ENCODE data around the gene NUDCD2. TPM values are rescaled to one million over a fixed set of nuclear protein-coding genes. Genes with fewer than 3 reads are reported as not detected.

Gene NUDCD2
- total and polyA plus RNA-seq, 9 of the 15 experiments (the other 6 are each of a cell fraction or from before 2014, with no cell fraction given), result 14.6 to 76.9 (median 32.5) TPM

DNA sequence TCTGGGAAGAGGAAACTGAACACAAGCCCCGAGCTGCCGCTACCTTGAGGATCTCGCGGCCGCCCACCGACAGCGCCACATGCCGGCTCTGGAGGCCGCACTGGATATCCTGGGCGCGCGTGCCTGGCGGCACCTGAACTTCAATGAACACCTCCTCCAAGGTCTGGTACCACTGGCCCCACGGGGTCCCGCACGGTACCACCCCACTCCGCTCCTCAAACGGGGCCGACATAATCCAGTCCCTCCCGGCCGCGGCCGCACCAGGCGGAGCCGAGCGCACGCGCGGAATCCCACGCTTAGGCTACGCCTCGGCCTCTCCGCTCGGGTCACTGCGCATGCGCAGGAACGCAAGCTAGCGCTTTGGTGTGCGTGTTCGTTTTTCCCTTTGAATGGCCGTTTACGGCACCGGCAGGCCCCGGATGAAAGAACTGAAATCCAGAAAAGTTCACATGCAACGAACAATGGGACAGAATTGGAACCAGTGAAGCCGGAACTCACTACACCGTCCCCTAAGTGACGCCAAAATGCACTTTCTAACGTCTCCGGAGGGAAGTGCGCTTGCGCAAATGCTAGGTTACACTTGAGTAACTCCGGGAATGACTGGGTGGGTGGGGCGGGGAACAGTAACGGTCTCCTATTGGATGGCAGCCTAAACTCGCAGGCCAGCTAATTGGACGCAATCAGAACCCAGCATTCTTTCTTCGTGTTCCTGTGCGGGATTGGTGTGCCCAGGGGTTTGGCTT is at the start of gene NUDCD2 (continued):
- TF ChIP-seq, protein P1, sequence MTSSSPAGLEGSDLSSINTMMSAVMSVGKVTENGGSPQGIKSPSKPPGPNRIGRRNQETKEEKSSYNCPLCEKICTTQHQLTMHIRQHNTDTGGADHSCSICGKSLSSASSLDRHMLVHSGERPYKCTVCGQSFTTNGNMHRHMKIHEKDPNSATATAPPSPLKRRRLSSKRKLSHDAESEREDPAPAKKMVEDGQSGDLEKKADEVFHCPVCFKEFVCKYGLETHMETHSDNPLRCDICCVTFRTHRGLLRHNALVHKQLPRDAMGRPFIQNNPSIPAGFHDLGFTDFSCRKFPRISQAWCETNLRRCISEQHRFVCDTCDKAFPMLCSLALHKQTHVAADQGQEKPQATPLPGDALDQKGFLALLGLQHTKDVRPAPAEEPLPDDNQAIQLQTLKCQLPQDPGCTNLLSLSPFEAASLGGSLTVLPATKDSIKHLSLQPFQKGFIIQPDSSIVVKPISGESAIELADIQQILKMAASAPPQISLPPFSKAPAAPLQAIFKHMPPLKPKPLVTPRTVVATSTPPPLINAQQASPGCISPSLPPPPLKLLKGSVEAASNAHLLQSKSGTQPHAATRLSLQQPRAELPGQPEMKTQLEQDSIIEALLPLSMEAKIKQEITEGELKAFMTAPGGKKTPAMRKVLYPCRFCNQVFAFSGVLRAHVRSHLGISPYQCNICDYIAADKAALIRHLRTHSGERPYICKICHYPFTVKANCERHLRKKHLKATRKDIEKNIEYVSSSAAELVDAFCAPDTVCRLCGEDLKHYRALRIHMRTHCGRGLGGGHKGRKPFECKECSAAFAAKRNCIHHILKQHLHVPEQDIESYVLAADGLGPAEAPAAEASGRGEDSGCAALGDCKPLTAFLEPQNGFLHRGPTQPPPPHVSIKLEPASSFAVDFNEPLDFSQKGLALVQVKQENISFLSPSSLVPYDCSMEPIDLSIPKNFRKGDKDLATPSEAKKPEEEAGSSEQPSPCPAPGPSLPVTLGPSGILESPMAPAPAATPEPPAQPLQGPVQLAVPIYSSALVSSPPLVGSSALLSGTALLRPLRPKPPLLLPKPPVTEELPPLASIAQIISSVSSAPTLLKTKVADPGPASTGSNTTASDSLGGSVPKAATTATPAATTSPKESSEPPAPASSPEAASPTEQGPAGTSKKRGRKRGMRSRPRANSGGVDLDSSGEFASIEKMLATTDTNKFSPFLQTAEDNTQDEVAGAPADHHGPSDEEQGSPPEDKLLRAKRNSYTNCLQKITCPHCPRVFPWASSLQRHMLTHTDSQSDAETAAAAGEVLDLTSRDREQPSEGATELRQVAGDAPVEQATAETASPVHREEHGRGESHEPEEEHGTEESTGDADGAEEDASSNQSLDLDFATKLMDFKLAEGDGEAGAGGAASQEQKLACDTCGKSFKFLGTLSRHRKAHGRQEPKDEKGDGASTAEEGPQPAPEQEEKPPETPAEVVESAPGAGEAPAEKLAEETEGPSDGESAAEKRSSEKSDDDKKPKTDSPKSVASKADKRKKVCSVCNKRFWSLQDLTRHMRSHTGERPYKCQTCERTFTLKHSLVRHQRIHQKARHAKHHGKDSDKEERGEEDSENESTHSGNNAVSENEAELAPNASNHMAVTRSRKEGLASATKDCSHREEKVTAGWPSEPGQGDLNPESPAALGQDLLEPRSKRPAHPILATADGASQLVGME (CRISPR knock-in tag; IDR thresholded peaks at IDR 0.05), result no peak
- TF ChIP-seq SP1 (CRISPR knock-in tag; IDR thresholded peaks at IDR 0.05) (no peak), MIER1 (IDR thresholded peaks at IDR 0.05; ENCODE audit: low read depth) (0 out of 2 replicates have a peak, but pooled peaks have one; percentile 52), PHF20 (IDR thresholded peaks at IDR 0.05; ENCODE audit: partially characterized antibody) (peak; percentile 39), ZNF175 (CRISPR knock-in tag; IDR thresholded peaks at IDR 0.05; ENCODE audit: low read depth) (no peak), ZNF444 (CRISPR knock-in tag; IDR thresholded peaks at IDR 0.05) (no peak)
- TF ChIP-seq, protein P2, sequence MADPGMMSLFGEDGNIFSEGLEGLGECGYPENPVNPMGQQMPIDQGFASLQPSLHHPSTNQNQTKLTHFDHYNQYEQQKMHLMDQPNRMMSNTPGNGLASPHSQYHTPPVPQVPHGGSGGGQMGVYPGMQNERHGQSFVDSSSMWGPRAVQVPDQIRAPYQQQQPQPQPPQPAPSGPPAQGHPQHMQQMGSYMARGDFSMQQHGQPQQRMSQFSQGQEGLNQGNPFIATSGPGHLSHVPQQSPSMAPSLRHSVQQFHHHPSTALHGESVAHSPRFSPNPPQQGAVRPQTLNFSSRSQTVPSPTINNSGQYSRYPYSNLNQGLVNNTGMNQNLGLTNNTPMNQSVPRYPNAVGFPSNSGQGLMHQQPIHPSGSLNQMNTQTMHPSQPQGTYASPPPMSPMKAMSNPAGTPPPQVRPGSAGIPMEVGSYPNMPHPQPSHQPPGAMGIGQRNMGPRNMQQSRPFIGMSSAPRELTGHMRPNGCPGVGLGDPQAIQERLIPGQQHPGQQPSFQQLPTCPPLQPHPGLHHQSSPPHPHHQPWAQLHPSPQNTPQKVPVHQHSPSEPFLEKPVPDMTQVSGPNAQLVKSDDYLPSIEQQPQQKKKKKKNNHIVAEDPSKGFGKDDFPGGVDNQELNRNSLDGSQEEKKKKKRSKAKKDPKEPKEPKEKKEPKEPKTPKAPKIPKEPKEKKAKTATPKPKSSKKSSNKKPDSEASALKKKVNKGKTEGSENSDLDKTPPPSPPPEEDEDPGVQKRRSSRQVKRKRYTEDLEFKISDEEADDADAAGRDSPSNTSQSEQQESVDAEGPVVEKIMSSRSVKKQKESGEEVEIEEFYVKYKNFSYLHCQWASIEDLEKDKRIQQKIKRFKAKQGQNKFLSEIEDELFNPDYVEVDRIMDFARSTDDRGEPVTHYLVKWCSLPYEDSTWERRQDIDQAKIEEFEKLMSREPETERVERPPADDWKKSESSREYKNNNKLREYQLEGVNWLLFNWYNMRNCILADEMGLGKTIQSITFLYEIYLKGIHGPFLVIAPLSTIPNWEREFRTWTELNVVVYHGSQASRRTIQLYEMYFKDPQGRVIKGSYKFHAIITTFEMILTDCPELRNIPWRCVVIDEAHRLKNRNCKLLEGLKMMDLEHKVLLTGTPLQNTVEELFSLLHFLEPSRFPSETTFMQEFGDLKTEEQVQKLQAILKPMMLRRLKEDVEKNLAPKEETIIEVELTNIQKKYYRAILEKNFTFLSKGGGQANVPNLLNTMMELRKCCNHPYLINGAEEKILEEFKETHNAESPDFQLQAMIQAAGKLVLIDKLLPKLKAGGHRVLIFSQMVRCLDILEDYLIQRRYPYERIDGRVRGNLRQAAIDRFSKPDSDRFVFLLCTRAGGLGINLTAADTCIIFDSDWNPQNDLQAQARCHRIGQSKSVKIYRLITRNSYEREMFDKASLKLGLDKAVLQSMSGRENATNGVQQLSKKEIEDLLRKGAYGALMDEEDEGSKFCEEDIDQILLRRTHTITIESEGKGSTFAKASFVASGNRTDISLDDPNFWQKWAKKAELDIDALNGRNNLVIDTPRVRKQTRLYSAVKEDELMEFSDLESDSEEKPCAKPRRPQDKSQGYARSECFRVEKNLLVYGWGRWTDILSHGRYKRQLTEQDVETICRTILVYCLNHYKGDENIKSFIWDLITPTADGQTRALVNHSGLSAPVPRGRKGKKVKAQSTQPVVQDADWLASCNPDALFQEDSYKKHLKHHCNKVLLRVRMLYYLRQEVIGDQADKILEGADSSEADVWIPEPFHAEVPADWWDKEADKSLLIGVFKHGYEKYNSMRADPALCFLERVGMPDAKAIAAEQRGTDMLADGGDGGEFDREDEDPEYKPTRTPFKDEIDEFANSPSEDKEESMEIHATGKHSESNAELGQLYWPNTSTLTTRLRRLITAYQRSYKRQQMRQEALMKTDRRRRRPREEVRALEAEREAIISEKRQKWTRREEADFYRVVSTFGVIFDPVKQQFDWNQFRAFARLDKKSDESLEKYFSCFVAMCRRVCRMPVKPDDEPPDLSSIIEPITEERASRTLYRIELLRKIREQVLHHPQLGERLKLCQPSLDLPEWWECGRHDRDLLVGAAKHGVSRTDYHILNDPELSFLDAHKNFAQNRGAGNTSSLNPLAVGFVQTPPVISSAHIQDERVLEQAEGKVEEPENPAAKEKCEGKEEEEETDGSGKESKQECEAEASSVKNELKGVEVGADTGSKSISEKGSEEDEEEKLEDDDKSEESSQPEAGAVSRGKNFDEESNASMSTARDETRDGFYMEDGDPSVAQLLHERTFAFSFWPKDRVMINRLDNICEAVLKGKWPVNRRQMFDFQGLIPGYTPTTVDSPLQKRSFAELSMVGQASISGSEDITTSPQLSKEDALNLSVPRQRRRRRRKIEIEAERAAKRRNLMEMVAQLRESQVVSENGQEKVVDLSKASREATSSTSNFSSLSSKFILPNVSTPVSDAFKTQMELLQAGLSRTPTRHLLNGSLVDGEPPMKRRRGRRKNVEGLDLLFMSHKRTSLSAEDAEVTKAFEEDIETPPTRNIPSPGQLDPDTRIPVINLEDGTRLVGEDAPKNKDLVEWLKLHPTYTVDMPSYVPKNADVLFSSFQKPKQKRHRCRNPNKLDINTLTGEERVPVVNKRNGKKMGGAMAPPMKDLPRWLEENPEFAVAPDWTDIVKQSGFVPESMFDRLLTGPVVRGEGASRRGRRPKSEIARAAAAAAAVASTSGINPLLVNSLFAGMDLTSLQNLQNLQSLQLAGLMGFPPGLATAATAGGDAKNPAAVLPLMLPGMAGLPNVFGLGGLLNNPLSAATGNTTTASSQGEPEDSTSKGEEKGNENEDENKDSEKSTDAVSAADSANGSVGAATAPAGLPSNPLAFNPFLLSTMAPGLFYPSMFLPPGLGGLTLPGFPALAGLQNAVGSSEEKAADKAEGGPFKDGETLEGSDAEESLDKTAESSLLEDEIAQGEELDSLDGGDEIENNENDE (IDR thresholded peaks at IDR 0.05; ENCODE audit: low read depth, low read length), result no peak
- TF ChIP-seq, protein P3, sequence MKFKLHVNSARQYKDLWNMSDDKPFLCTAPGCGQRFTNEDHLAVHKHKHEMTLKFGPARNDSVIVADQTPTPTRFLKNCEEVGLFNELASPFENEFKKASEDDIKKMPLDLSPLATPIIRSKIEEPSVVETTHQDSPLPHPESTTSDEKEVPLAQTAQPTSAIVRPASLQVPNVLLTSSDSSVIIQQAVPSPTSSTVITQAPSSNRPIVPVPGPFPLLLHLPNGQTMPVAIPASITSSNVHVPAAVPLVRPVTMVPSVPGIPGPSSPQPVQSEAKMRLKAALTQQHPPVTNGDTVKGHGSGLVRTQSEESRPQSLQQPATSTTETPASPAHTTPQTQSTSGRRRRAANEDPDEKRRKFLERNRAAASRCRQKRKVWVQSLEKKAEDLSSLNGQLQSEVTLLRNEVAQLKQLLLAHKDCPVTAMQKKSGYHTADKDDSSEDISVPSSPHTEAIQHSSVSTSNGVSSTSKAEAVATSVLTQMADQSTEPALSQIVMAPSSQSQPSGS (CRISPR knock-in tag; IDR thresholded peaks at IDR 0.05), result no peak

Data from K562 (cell line).